Activated T-cell treated with anti-CD3 and anti-CD28 coated beads for 4 hours (primary cell): ENCODE results near the gene ZNF684.

Experiments
- DNase-seq: peaks from one replicate; pipeline ENCODE4 v3.0.0-alpha.2; 2020

The ZNF684 gene

GRCh38 chr1:40575336-40575735 lies 43.9 kb downstream of the ZNF684 start:
- DNase-seq: no peak

GRCh38 chr1:40582116-40582515 lies 50.7 kb downstream of the ZNF684 start:
- DNase-seq: no peak

GRCh38 chr1:40583980-40584379 lies 52.5 kb downstream of the ZNF684 start:
- DNase-seq: no peak

GRCh38 chr1:40588586-40588985 lies 57.1 kb downstream of the ZNF684 start:
- DNase-seq: no peak

GRCh38 chr1:40592107-40592803 lies 60.8 kb downstream of the ZNF684 start:
- no peak for DNase-seq

- no peak for DNase-seq
These were observed 62.2 kb downstream of the ZNF684 start for GRCh38 chr1:40593449-40594186.

- DNase-seq: no peak
These were observed 62.7 kb downstream of the ZNF684 start for GRCh38 chr1:40594187-40594531.

GRCh38 chr1:40595623-40596022 lies 64.2 kb downstream of the ZNF684 start:
- no peak for DNase-seq
